Panc1 (cell line): Measurements from ENCODE around the gene PDZD2. TPM values are rescaled to one million over a fixed set of nuclear protein-coding genes. Genes with fewer than 3 reads are reported as not detected.
A peak's percentile ranks its signal among the peaks of the same experiment; 100 is the strongest.

ENCODE experiments used
- ATAC-seq: fragments of 200-7000 bp; cut with Tn5 transposase; 2 replicates; pipeline ENCODE4 v1.9.1; 2020; ENCODE audit warnings: mild to moderate bottlenecking, moderate library complexity
- BruUV-seq: library from RNA; stranded (reverse); fragments of 400-500 nt; replicated peaks from 2 replicates; lab custom pipeline; 2021; lab: Mats Ljungman, UMichigan
- CTCF ChIA-PET: fragments of 300-600 bp; sonication (Branson Sonifier 250); formaldehyde crosslinking; loops from one replicate; lab custom pipeline; 2022; ENCODE audit warnings: antibody characterized with exemption; lab: Charles Lee
- POLR2A ChIA-PET: fragments of 300-600 bp; sonication (Branson Sonifier 250); formaldehyde crosslinking; loops from one replicate; lab custom pipeline; 2022; ENCODE audit warnings: antibody characterized with exemption; lab: Charles Lee
- DNase-seq: peaks from one replicate; pipeline ENCODE4 v3.0.0-alpha.2; 2010; ENCODE audit warnings: low read depth, low spot score
- H3K27ac ChIP-seq: 2 replicates; pipeline ENCODE4 v1.5.1; 2011; ENCODE audit warnings: mild to moderate bottlenecking, low read length, inconsistent platforms
- H3K27me3 ChIP-seq: fragments of 200-500 bp; sonication (Bioruptor generic); 2 replicates; pipeline ENCODE4 v1.6.0; 2014; ENCODE audit warnings: low read length, inconsistent platforms; ENCODE audit not compliant: control insufficient read depth, insufficient read depth
- H3K36me3 ChIP-seq: fragments of 200-500 bp; sonication (Bioruptor generic); 2 replicates; pipeline ENCODE4 v1.5.1; 2014; ENCODE audit warnings: inconsistent platforms, mild to moderate bottlenecking, low read length, moderate library complexity; ENCODE audit not compliant: control insufficient read depth, insufficient read depth
- H3K4me1 ChIP-seq: 2 replicates; pipeline ENCODE4 v1.5.1; 2011; ENCODE audit warnings: inconsistent platforms, mild to moderate bottlenecking, low read length, moderate library complexity; ENCODE audit not compliant: control insufficient read depth, insufficient read depth
- H3K4me3 ChIP-seq, 2 experiments: 2 replicates each; pipeline ENCODE4 v1.5.1; 2011 to 2012; ENCODE audit warnings: low read depth in 2 of 2, low read length in 2 of 2, mild to moderate bottlenecking in 2 of 2, inconsistent platforms in 1 of 2, moderate library complexity in 1 of 2
- H3K9me3 ChIP-seq: fragments of 200-500 bp; sonication (Bioruptor generic); 2 replicates; pipeline ENCODE4 v1.5.1; 2014; ENCODE audit warnings: low read depth, mild to moderate bottlenecking, inconsistent platforms, low read length, moderate library complexity; ENCODE audit not compliant: control insufficient read depth, insufficient read depth
- CTCF ChIP-seq: fragments of 450-650 bp; IDR thresholded peaks from 2 replicates; pipeline ENCODE4 v1.5.1; 2017; ENCODE audit warnings: mild to moderate bottlenecking
- POLR2AphosphoS5 ChIP-seq: IDR thresholded peaks from 2 replicates; pipeline ENCODE4 v1.6.1; 2012; ENCODE audit warnings: mild to moderate bottlenecking, low read depth, low read length, moderate library complexity
- REST ChIP-seq, 2 experiments: IDR thresholded peaks; 2 replicates each; pipeline ENCODE4 v1.6.1; 2011 to 2012; ENCODE audit warnings: low read depth in 2 of 2, control low read depth in 1 of 2, low read length in 1 of 2, mild to moderate bottlenecking in 1 of 2, moderate library complexity in 1 of 2; ENCODE audit not compliant: insufficient read depth in 1 of 2
- SIN3A ChIP-seq: IDR thresholded peaks from 2 replicates; pipeline ENCODE4 v1.6.1; 2012; ENCODE audit warnings: low read depth, mild to moderate bottlenecking, low read length, moderate library complexity, borderline replicate concordance; ENCODE audit not compliant: insufficient read depth
- TCF7L2 ChIP-seq: IDR thresholded peaks from 2 replicates; pipeline ENCODE4 v1.6.1; 2011; ENCODE audit warnings: mild to moderate bottlenecking, low read depth, low read length, inconsistent platforms
- in situ Hi-C: cut with HindIII; loops from 2 replicates; pipeline ENCODE4 v1.10.0; 2016; ENCODE audit warnings: low sequenced_read_pairs, low pct_unique_long_range_greater_than_20kb
- intact Hi-C: fragments of 100-400 bp; cut with micrococcal nuclease; formaldehyde crosslinking; loops from one replicate; pipeline ENCODE4 v1.10.0; 2022; ENCODE audit not compliant: unreplicated experiment
- total RNA-seq: library from RNA; stranded (reverse); gene quantifications from one replicate; pipeline ENCODE4 v1.2.1, GENCODE V29; 2021; ENCODE audit not compliant: unreplicated experiment

The PDZD2 gene
- total RNA-seq, 1 experiment from 2014 or later = 0.10 TPM

- no peak for ATAC-seq
- Histone ChIP-seq H3K9me3 (no peaks in the 10 kb centered on the region), H3K4me1 (no peaks in the 10 kb centered on the region), H3K27me3 (no peaks in the 10 kb centered on the region; the same call in 1 of the 2 replicates), H3K4me3 (no peak overlapping the region), H3K36me3 (no peaks in the 10 kb centered on the region), H3K27ac (no peak overlapping the region)
- ChIA-PET POLR2A (interaction anchor here (0.6 kb wide), 1 partner anchor 429 kb away, joined by 3 read pairs; no protein-coding TSS in a partner anchor), CTCF (interaction anchor here (0.6 kb wide), 2 partner anchors 127 to 371 kb away, joined by 3 to 4 read pairs; no protein-coding TSS in a partner anchor)
- TF ChIP-seq REST (IDR thresholded peaks at IDR 0.05; ENCODE audit: insufficient read depth in 1 of 2, low read depth in 2 of 2, low read length in 1 of 2) (no peak), CTCF (no peak), TCF7L2 (no peak), POLR2AphosphoS5 (no peak), SIN3A (no peak)
- intact Hi-C loops = no loop called here
- DNase-seq = no peak
- no TSS peak for BruUV-seq
- in situ Hi-C loops = no loop called here
These were observed 417.2 kb downstream of the PDZD2 start for GRCh38 chr5:32055891-32056866.

- Histone ChIP-seq H3K27ac (no peak overlapping the region), H3K4me3 (no peak overlapping the region), H3K27me3 (no peaks in the 10 kb centered on the region), H3K36me3 (no peaks in the 10 kb centered on the region), H3K9me3 (no peaks in the 10 kb centered on the region), H3K4me1 (no peaks in the 10 kb centered on the region)
- intact Hi-C loops = no loop called here
- BruUV-seq = no TSS peak
- in situ Hi-C loops = no loop called here
- ATAC-seq (no peak), DNase-seq (no peak)
- CTCF ChIA-PET = interaction anchor here (0.7 to 1.4 kb wide), 2 partner anchors 8 to 12 kb away, joined by 3 to 8 read pairs; no protein-coding TSS in a partner anchor
- no peak for TF ChIP-seq TCF7L2
- TF ChIP-seq CTCF = peak; percentile 50
- TF ChIP-seq SIN3A = no peak
- TF ChIP-seq POLR2AphosphoS5 = no peak
- no peak for TF ChIP-seq REST (IDR thresholded peaks at IDR 0.05; ENCODE audit: insufficient read depth in 1 of 2, low read depth in 2 of 2, low read length in 1 of 2)
- POLR2A ChIA-PET = no interaction called here
These were observed 418.5 kb downstream of the PDZD2 start for GRCh38 chr5:32057187-32058096.
